ENCODE results near the gene PPP3CA.

- no peak for TF ChIP-seq CTCF (IDR thresholded peaks at IDR 0.05)
- TF ChIP-seq POLR2A (IDR thresholded peaks at IDR 0.05) = no peak
- no peak for TF ChIP-seq EP300 (IDR thresholded peaks at IDR 0.05)
Measured at GRCh38 chr4:101055392-101055791, 291.9 kb downstream of the PPP3CA start.
